HTR-8/SVneo (cell line): Measurements from ENCODE around the gene TRAF4.

Experiments
- DNase-seq: peaks from one replicate; pipeline ENCODE4 v3.0.0; 2011; ENCODE audit warnings: low spot score, mixed read lengths; ENCODE audit not compliant: insufficient read length
- FAIRE-seq: peaks from 2 replicates; lab custom pipeline; 2011; peaks lifted over from hg19 to GRCh38; lab: Jason Lieb, UNC

The TRAF4 gene

DNA sequence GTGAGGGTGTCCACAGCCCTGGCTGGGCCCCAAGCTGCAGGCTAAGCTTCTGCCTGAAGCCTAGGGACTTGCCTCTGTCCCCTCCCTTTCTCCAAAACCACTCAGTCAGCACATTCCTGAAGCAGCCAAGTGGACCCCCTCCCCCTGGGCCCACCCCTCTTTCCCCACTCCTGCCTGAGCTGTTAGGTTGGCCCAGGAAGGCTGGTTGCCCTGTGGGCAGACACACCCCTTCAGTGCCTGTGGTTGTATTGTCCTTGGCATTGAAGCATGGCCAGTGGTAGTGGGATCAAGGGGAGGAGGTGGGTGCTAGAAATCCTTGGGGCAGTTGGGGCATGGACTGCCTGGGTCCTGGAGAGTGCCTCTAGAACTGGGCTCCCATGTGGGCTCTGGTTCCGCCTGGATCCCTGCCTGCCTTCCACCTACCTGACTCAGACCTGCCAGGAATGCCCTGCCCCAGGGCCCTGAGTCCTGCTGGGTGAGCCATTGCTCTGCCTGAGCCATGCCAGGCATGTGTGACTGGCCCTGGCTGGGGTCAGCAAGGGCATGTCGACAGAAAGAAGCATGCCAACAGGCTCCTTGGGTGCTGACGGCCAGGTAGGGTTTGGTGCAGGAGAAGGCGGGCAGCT, 2.1 kb downstream of the TRAF4 start:
- DNase-seq (no peak), FAIRE-seq (no peak)

DNA sequence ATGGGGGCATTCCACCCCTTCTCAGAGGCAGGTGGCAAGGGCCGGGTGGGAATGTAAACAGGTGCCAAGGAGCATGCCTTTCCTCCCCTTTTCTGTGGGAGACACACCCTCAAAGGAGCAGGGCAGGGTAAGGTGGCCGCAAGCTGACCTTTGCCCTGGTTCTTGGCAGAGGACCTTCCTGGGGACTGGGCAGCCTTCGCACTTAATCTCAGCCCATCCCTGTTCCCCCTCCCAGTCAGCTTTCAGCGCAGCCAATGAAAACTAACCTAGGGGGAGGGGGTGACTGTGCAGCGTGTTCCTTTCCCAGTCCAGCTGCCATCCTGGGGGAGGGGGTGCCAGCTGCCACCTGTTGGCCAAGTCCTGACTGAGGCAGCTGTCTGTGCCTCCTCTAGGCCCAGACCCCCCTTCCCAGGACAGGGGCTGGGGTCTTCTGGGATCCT, 2.8 kb downstream of the TRAF4 start:
- DNase-seq (no peak), FAIRE-seq (no peak)

DNA sequence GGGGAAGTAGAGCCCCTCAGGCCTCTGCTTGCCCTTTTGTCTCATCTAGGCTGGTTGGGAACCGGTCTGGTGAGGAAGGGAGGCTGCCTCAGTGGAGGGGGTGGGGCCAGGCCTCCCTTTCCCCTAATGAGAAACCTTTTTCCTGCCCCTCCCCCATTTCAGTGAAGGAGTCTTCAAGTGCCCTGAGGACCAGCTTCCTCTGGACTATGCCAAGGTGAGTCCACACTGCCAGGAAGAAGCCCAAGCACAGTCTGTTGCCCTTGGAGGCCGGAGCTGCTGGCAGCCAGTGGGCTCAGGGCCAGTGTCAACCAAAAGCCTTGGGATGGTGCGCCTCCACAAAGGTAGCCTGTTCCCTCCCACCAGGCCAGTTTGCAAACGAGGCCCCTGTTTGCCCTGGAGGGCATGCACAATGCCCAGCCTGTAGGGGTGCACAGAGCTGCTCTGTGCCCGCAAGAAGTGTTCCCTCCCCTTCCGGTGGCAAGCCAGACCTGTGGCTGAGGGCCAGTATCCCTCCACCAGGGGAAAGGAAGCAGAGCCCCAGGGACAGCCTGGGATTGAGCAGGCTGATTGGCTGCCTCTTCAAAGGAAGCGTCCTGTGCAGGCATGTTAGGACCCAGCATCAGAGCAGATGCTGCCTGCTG, 3.4 kb downstream of the TRAF4 start:
- DNase-seq (no peak), FAIRE-seq (no peak)

DNA sequence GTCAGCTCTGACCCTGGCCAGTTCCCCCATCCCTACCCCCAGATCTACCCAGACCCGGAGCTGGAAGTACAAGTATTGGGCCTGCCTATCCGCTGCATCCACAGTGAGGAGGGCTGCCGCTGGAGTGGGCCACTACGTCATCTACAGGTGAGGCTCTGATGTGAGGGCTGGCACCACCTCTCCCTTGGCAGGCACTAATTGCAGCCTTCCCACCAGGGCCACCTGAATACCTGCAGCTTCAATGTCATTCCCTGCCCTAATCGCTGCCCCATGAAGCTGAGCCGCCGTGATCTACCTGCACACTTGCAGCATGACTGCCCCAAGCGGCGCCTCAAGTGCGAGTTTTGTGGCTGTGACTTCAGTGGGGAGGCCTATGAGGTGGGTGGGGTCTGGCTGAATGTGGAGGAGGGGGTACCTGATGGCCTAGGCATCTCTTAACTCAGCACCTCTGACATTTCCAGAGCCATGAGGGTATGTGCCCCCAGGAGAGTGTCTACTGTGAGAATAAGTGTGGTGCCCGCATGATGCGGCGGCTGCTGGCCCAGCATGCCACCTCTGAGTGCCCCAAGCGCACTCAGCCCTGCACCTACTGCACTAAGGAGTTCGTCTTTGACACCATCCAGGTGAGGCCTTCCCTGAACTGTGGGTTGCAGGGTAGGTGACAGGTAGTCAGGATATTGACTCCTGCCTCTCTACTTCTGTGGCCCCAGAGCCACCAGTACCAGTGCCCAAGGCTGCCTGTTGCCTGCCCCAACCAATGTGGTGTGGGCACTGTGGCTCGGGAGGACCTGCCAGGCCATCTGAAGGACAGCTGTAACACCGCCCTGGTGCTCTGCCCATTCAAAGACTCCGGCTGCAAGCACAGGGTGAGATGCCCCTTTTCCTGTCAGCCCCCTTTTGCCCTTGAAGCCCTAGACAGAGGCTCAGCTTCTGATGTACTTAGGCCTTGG, 4.3 kb downstream of the TRAF4 start:
- no peak for DNase-seq
- FAIRE-seq = no peak

- FAIRE-seq = no peak
Observed at GRCh38 chr17:28748852-28749515, 5.2 kb downstream of the TRAF4 start.

GRCh38 chr17:28749516-28750177, 5.8 kb downstream of the TRAF4 start:
- no peak for FAIRE-seq
- no peak for DNase-seq

More at GRCh38 chr17:28748852-28749515, 5.2 kb downstream of the TRAF4 start:
- DNase-seq = no peak

GRCh38 chr17:28750178-28751047, 6.6 kb downstream of the TRAF4 start:
- no peak for FAIRE-seq
- DNase-seq = peak; percentile 82

- FAIRE-seq = no peak
Observed at GRCh38 chr17:28751600-28752366, 8.0 kb downstream of the TRAF4 start.

DNA sequence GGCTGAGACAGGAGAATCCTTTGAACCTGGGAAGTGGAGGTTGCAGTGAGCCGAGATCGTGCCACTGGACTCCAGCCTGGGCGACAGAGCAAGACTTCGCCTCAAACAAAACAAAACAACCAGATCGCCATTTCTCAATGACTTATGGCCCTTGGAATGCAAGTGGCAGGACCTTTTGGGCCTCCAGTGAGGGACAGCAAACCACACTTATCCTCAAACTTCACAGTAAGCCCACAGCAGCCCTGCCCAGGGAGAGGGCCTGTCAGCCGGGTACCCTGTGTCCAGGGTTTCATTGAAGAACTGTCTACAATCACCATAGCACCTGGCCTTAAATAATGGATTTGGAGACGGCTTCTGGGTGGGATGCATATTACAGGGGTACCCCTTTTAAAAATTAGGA, 11.7 kb downstream of the TRAF4 start:
- DNase-seq = no peak
- FAIRE-seq = no peak

More at GRCh38 chr17:28751600-28752366, 8.0 kb downstream of the TRAF4 start:
- DNase-seq = no peak

GRCh38 chr17:28756049-28756804, 12.4 kb downstream of the TRAF4 start:
- no peak for FAIRE-seq
- DNase-seq = no peak

DNA sequence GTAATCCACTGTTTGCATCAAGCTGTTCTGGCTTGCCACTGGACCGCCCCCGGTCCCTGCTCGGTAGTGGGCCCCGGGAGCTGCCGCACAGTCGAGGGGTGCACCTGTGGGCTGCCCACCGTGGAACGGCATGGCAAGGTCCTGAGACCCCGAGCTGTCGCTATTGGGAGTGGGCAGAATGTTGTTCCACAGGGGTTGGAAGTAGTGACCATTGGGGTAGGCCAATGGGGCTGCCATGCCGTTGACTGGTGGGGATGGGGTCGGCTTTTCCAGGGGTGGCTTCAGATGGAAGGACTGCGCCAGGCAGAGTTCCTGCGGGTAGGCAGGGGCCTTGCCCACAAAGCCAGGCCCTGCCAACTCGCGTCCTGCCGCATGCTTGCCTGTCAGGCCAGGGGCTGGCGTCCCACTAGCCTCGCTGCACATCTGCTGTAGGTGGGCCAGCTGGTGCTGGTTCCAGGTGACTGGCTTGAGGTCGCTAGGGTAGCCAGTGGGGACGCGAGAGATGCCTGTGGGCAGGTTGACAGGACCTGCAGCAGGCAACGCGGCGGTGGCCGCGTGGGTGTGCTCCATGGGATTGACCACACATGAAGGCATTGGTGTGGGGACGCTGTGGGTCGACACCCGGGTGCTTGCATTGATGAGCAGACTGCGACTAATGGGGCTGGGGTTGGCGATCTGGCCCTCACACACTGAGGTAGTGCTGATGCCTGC, 14.8 kb downstream of the TRAF4 start:
- DNase-seq (no peak), FAIRE-seq (no peak)

GRCh38 chr17:28759256-28759865, 15.6 kb downstream of the TRAF4 start:
- FAIRE-seq = no peak
- no peak for DNase-seq

- FAIRE-seq (no peak), DNase-seq (no peak)
Observed at GRCh38 chr17:28760601-28761562, 17.1 kb downstream of the TRAF4 start.

DNA sequence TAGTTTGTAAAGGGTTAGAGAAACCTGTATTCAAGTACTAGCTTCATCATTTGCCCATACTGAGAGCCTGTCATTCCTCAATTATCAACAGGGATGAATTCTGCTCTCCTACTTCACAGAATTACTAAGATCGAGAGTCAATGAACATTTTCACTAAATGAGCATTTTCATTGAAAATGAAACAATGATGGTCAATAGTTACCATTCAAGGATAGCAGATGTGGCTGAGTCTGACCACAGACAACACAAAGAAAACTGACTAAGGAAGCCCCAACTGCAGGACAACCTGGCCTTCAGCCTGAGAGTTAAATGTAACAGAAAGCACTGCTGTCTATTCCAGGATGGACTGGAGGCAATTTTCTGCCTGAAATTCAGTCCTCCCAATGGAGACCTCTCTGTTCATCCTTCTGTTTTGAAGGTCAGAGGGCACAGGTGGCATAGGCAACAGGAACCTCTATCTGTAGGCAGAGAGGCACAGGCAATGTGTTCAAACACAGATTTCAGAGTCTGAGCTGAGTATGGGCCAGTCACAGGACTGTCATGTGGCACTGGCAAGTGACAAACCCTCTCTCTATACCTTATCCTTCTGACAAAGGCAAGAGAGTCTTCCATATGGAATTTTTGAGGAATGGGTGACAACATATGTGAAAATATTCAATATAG, 19.5 kb downstream of the TRAF4 start:
- no peak for FAIRE-seq
- no peak for DNase-seq

GRCh38 chr17:28763804-28764266, 20.0 kb downstream of the TRAF4 start:
- DNase-seq (peak; percentile 79), FAIRE-seq (no peak)
